ENCODE data around the gene SOX12.

Gene SOX12

GRCh38 chr20:325045-325888 lies at the start of gene SOX12:
SOX12 (plus strand) TSS chr20:325552; CDS start chr20:325925, 373 bp downstream.
- H3K27me3 ChIP-seq (ENCODE audit: control insufficient read depth in 5 of 5, insufficient read depth in 4 of 5, low read length in 5 of 5): no peaks in the 10 kb centered on the region
- peaks cover 0 to 3% (median 0%) of the 10 kb centered on the region in 5 donors for H3K36me3 ChIP-seq (ENCODE audit: control insufficient read depth in 5 of 5, insufficient read depth in 5 of 5, low read length in 5 of 5)
- peaks cover 0 to 2% (median 0%) of the 10 kb centered on the region in 5 donors for H3K9me3 ChIP-seq (ENCODE audit: control insufficient read depth in 5 of 5, low read length in 5 of 5)
- peaks cover 0 to 34% (median 27%) of the 10 kb centered on the region in 5 donors for H3K4me1 ChIP-seq (ENCODE audit: control insufficient read depth in 5 of 5, insufficient read depth in 5 of 5, low read length in 5 of 5)
- peak within 1 kb of the TSS; percentile 67 to 87 (median 83) for H3K4me3 ChIP-seq (ENCODE audit: low read depth in 1 of 5, low read length in 5 of 5)
- H3K27ac ChIP-seq (ENCODE audit: low read depth, low read length): peak within 1 kb of the TSS; percentile 69
- peak within 1 kb of the TSS in 4 of 5 donors; percentile 63 to 80 (median 72) for H3K9ac ChIP-seq (ENCODE audit: low read length in 5 of 5)

- H3K27me3 ChIP-seq (ENCODE audit: control insufficient read depth in 5 of 5, insufficient read depth in 4 of 5, low read length in 5 of 5): no peaks in the 10 kb centered on the region
- peaks cover 0 to 5% (median 2%) of the 10 kb centered on the region in 5 donors for H3K4me1 ChIP-seq (ENCODE audit: control insufficient read depth in 5 of 5, insufficient read depth in 5 of 5, low read length in 5 of 5)
- no peak overlapping the region for H3K9ac ChIP-seq (ENCODE audit: low read length in 5 of 5)
- H3K27ac ChIP-seq (ENCODE audit: low read depth, low read length): no peak overlapping the region
- H3K36me3 ChIP-seq (ENCODE audit: control insufficient read depth in 5 of 5, insufficient read depth in 5 of 5, low read length in 5 of 5): peaks cover 0 to 34% (median 20%) of the 10 kb centered on the region in 5 donors
- no peak overlapping the region for H3K4me3 ChIP-seq (ENCODE audit: low read depth in 1 of 5, low read length in 5 of 5)
- H3K9me3 ChIP-seq (ENCODE audit: control insufficient read depth in 5 of 5, low read length in 5 of 5): no peaks in the 10 kb centered on the region
Measured at GRCh38 chr20:275791-276190, 49.6 kb upstream of the SOX12 start.

- no peak overlapping the region for H3K4me3 ChIP-seq (ENCODE audit: low read depth in 1 of 5, low read length in 5 of 5)
- no peaks in the 10 kb centered on the region for H3K9me3 ChIP-seq (ENCODE audit: control insufficient read depth in 5 of 5, low read length in 5 of 5)
- H3K27me3 ChIP-seq (ENCODE audit: control insufficient read depth in 5 of 5, insufficient read depth in 4 of 5, low read length in 5 of 5): no peaks in the 10 kb centered on the region
- peaks cover 0 to 5% (median 2%) of the 10 kb centered on the region in 5 donors for H3K4me1 ChIP-seq (ENCODE audit: control insufficient read depth in 5 of 5, insufficient read depth in 5 of 5, low read length in 5 of 5)
- H3K27ac ChIP-seq (ENCODE audit: low read depth, low read length): no peak overlapping the region
- H3K9ac ChIP-seq (ENCODE audit: low read length in 5 of 5): no peak overlapping the region
- H3K36me3 ChIP-seq (ENCODE audit: control insufficient read depth in 5 of 5, insufficient read depth in 5 of 5, low read length in 5 of 5): peaks cover 0 to 39% (median 20%) of the 10 kb centered on the region in 5 donors
Measured at GRCh38 chr20:276620-277495, 48.5 kb upstream of the SOX12 start.

- peaks cover 0 to 43% (median 20%) of the 10 kb centered on the region in 5 donors for H3K36me3 ChIP-seq (ENCODE audit: control insufficient read depth in 5 of 5, insufficient read depth in 5 of 5, low read length in 5 of 5)
- H3K27me3 ChIP-seq (ENCODE audit: control insufficient read depth in 5 of 5, insufficient read depth in 4 of 5, low read length in 5 of 5): no peaks in the 10 kb centered on the region
- H3K4me1 ChIP-seq (ENCODE audit: control insufficient read depth in 5 of 5, insufficient read depth in 5 of 5, low read length in 5 of 5): peaks cover 0 to 5% (median 2%) of the 10 kb centered on the region in 5 donors
- H3K9ac ChIP-seq (ENCODE audit: low read length in 5 of 5): no peak overlapping the region
- no peak overlapping the region for H3K27ac ChIP-seq (ENCODE audit: low read depth, low read length)
- H3K4me3 ChIP-seq (ENCODE audit: low read depth in 1 of 5, low read length in 5 of 5): no peak overlapping the region
- H3K9me3 ChIP-seq (ENCODE audit: control insufficient read depth in 5 of 5, low read length in 5 of 5): no peaks in the 10 kb centered on the region
Measured at GRCh38 chr20:277496-277781, 47.9 kb upstream of the SOX12 start.

GRCh38 chr20:278181-278580 lies 47.2 kb upstream of the SOX12 start:
- Histone ChIP-seq H3K9me3 (ENCODE audit: control insufficient read depth in 5 of 5, low read length in 5 of 5) (no peaks in the 10 kb centered on the region), H3K27me3 (ENCODE audit: control insufficient read depth in 5 of 5, insufficient read depth in 4 of 5, low read length in 5 of 5) (no peaks in the 10 kb centered on the region), H3K4me3 (ENCODE audit: low read depth in 1 of 5, low read length in 5 of 5) (peak overlapping the region in 1 of 5 donors; percentile 33), H3K27ac (ENCODE audit: low read depth, low read length) (no peak overlapping the region), H3K9ac (ENCODE audit: low read length in 5 of 5) (no peak overlapping the region), H3K4me1 (ENCODE audit: control insufficient read depth in 5 of 5, insufficient read depth in 5 of 5, low read length in 5 of 5) (peaks cover 0 to 5% (median 2%) of the 10 kb centered on the region in 5 donors), H3K36me3 (ENCODE audit: control insufficient read depth in 5 of 5, insufficient read depth in 5 of 5, low read length in 5 of 5) (peaks cover 0 to 43% (median 20%) of the 10 kb centered on the region in 5 donors)

- Histone ChIP-seq H3K9me3 (ENCODE audit: control insufficient read depth in 5 of 5, low read length in 5 of 5) (no peaks in the 10 kb centered on the region), H3K9ac (ENCODE audit: low read length in 5 of 5) (no peak overlapping the region), H3K4me3 (ENCODE audit: low read depth in 1 of 5, low read length in 5 of 5) (peak overlapping the region in 3 of 5 donors; percentile 55 to 57 (median 57)), H3K36me3 (ENCODE audit: control insufficient read depth in 5 of 5, insufficient read depth in 5 of 5, low read length in 5 of 5) (peaks cover 0 to 48% (median 20%) of the 10 kb centered on the region in 5 donors), H3K4me1 (ENCODE audit: control insufficient read depth in 5 of 5, insufficient read depth in 5 of 5, low read length in 5 of 5) (peaks cover 0 to 5% (median 2%) of the 10 kb centered on the region in 5 donors), H3K27ac (ENCODE audit: low read depth, low read length) (no peak overlapping the region), H3K27me3 (ENCODE audit: control insufficient read depth in 5 of 5, insufficient read depth in 4 of 5, low read length in 5 of 5) (no peaks in the 10 kb centered on the region)
Measured at GRCh38 chr20:278607-279571, 46.5 kb upstream of the SOX12 start.

GRCh38 chr20:284172-284571 lies 41.2 kb upstream of the SOX12 start:
- H3K9ac ChIP-seq (ENCODE audit: low read length in 5 of 5): no peak overlapping the region
- H3K4me3 ChIP-seq (ENCODE audit: low read depth in 1 of 5, low read length in 5 of 5): no peak overlapping the region
- peaks cover 0 to 3% (median 0%) of the 10 kb centered on the region in 5 donors for H3K4me1 ChIP-seq (ENCODE audit: control insufficient read depth in 5 of 5, insufficient read depth in 5 of 5, low read length in 5 of 5)
- no peaks in the 10 kb centered on the region for H3K9me3 ChIP-seq (ENCODE audit: control insufficient read depth in 5 of 5, low read length in 5 of 5)
- no peak overlapping the region for H3K27ac ChIP-seq (ENCODE audit: low read depth, low read length)
- no peaks in the 10 kb centered on the region for H3K27me3 ChIP-seq (ENCODE audit: control insufficient read depth in 5 of 5, insufficient read depth in 4 of 5, low read length in 5 of 5)
- H3K36me3 ChIP-seq (ENCODE audit: control insufficient read depth in 5 of 5, insufficient read depth in 5 of 5, low read length in 5 of 5): peaks cover 0 to 18% (median 2%) of the 10 kb centered on the region in 5 donors

GRCh38 chr20:286508-286907 lies 38.8 kb upstream of the SOX12 start:
- Histone ChIP-seq H3K4me3 (ENCODE audit: low read depth in 1 of 5, low read length in 5 of 5) (no peak overlapping the region), H3K9me3 (ENCODE audit: control insufficient read depth in 5 of 5, low read length in 5 of 5) (no peaks in the 10 kb centered on the region), H3K27ac (ENCODE audit: low read depth, low read length) (no peak overlapping the region), H3K27me3 (ENCODE audit: control insufficient read depth in 5 of 5, insufficient read depth in 4 of 5, low read length in 5 of 5) (no peaks in the 10 kb centered on the region), H3K36me3 (ENCODE audit: control insufficient read depth in 5 of 5, insufficient read depth in 5 of 5, low read length in 5 of 5) (peaks cover 0 to 13% (median 2%) of the 10 kb centered on the region in 5 donors), H3K9ac (ENCODE audit: low read length in 5 of 5) (no peak overlapping the region), H3K4me1 (ENCODE audit: control insufficient read depth in 5 of 5, insufficient read depth in 5 of 5, low read length in 5 of 5) (peaks cover 3 to 20% (median 16%) of the 10 kb centered on the region in 5 donors)

- no peak overlapping the region for H3K9ac ChIP-seq (ENCODE audit: low read length in 5 of 5)
Measured at GRCh38 chr20:288956-289692, 36.2 kb upstream of the SOX12 start.

More at GRCh38 chr20:288956-289692, 36.2 kb upstream of the SOX12 start:
- no peaks in the 10 kb centered on the region for H3K9me3 ChIP-seq (ENCODE audit: control insufficient read depth in 5 of 5, low read length in 5 of 5)
- no peak overlapping the region for H3K27ac ChIP-seq (ENCODE audit: low read depth, low read length)
- H3K4me3 ChIP-seq (ENCODE audit: low read depth in 1 of 5, low read length in 5 of 5): peak overlapping the region in 3 of 5 donors; percentile 64 to 96 (median 91)
- H3K36me3 ChIP-seq (ENCODE audit: control insufficient read depth in 5 of 5, insufficient read depth in 5 of 5, low read length in 5 of 5): no peaks in the 10 kb centered on the region
- H3K27me3 ChIP-seq (ENCODE audit: control insufficient read depth in 5 of 5, insufficient read depth in 4 of 5, low read length in 5 of 5): no peaks in the 10 kb centered on the region
- peaks cover 3 to 22% (median 20%) of the 10 kb centered on the region in 5 donors for H3K4me1 ChIP-seq (ENCODE audit: control insufficient read depth in 5 of 5, insufficient read depth in 5 of 5, low read length in 5 of 5)

Data from subcutaneous abdominal adipose tissue (tissue), 5 donors.